ENCODE data around the gene IL17RE.
A peak's percentile ranks its signal among the peaks of the same experiment; 100 is the strongest.
"Not testable (repeated sequence)": the region's sequence is repeated elsewhere in the genome, so short reads cannot be mapped to it uniquely, and the experiment has no call there.

IL17RE gene

GRCh38 chr3:9883706-9884554 is 18.7 kb upstream of the IL17RE start:
- no peaks in the 10 kb centered on the region for H3K27me3 ChIP-seq (ENCODE audit: control insufficient read depth, insufficient read depth, low read length)
- H3K9me3 ChIP-seq (ENCODE audit: control insufficient read depth, low read depth, low read length) = no peaks in the 10 kb centered on the region
- H3K4me3 ChIP-seq (ENCODE audit: low read length) = no peak overlapping the region
- no peak overlapping the region for H3K9ac ChIP-seq (ENCODE audit: low read length)
- no peaks in the 10 kb centered on the region for H3K36me3 ChIP-seq (ENCODE audit: control insufficient read depth, low read depth, low read length)
- H3K4me1 ChIP-seq (ENCODE audit: control insufficient read depth, low read depth, low read length) = no peaks in the 10 kb centered on the region
- no peak overlapping the region for H3K27ac ChIP-seq (ENCODE audit: low read length)

- no peak overlapping the region for H3K27ac ChIP-seq (ENCODE audit: low read length)
- no peaks in the 10 kb centered on the region for H3K36me3 ChIP-seq (ENCODE audit: control insufficient read depth, low read depth, low read length)
- H3K9me3 ChIP-seq (ENCODE audit: control insufficient read depth, low read depth, low read length) = no peaks in the 10 kb centered on the region
- no peaks in the 10 kb centered on the region for H3K27me3 ChIP-seq (ENCODE audit: control insufficient read depth, insufficient read depth, low read length)
- no peaks in the 10 kb centered on the region for H3K4me1 ChIP-seq (ENCODE audit: control insufficient read depth, low read depth, low read length)
- H3K9ac ChIP-seq (ENCODE audit: low read length) = no peak overlapping the region
- H3K4me3 ChIP-seq (ENCODE audit: low read length) = no peak overlapping the region
These were observed 18.0 kb upstream of the IL17RE start for GRCh38 chr3:9884555-9885165.

GRCh38 chr3:9886328-9886727 is 16.3 kb upstream of the IL17RE start:
- H3K9ac ChIP-seq (ENCODE audit: low read length) = no peak overlapping the region
- H3K4me1 ChIP-seq (ENCODE audit: control insufficient read depth, low read depth, low read length) = no peaks in the 10 kb centered on the region
- H3K27me3 ChIP-seq (ENCODE audit: control insufficient read depth, insufficient read depth, low read length) = no peaks in the 10 kb centered on the region
- H3K9me3 ChIP-seq (ENCODE audit: control insufficient read depth, low read depth, low read length) = no peaks in the 10 kb centered on the region
- no peak overlapping the region for H3K27ac ChIP-seq (ENCODE audit: low read length)
- H3K36me3 ChIP-seq (ENCODE audit: control insufficient read depth, low read depth, low read length) = no peaks in the 10 kb centered on the region
- H3K4me3 ChIP-seq (ENCODE audit: low read length) = no peak overlapping the region

- H3K4me3 ChIP-seq (ENCODE audit: low read length) = no peak overlapping the region
- no peaks in the 10 kb centered on the region for H3K9me3 ChIP-seq (ENCODE audit: control insufficient read depth, low read depth, low read length)
- H3K9ac ChIP-seq (ENCODE audit: low read length) = no peak overlapping the region
- H3K27me3 ChIP-seq (ENCODE audit: control insufficient read depth, insufficient read depth, low read length) = no peaks in the 10 kb centered on the region
- peaks cover 2% of the 10 kb centered on the region for H3K36me3 ChIP-seq (ENCODE audit: control insufficient read depth, low read depth, low read length)
- H3K4me1 ChIP-seq (ENCODE audit: control insufficient read depth, low read depth, low read length) = peaks cover 3% of the 10 kb centered on the region
- H3K27ac ChIP-seq (ENCODE audit: low read length) = no peak overlapping the region
These were observed 15.2 kb upstream of the IL17RE start for GRCh38 chr3:9887480-9887879.

- no peaks in the 10 kb centered on the region for H3K27me3 ChIP-seq (ENCODE audit: control insufficient read depth, insufficient read depth, low read length)
- H3K9ac ChIP-seq (ENCODE audit: low read length) = no peak overlapping the region
- peaks cover 3% of the 10 kb centered on the region for H3K4me1 ChIP-seq (ENCODE audit: control insufficient read depth, low read depth, low read length)
- peaks cover 12% of the 10 kb centered on the region for H3K36me3 ChIP-seq (ENCODE audit: control insufficient read depth, low read depth, low read length)
- H3K4me3 ChIP-seq (ENCODE audit: low read length) = no peak overlapping the region
- no peaks in the 10 kb centered on the region for H3K9me3 ChIP-seq (ENCODE audit: control insufficient read depth, low read depth, low read length)
- H3K27ac ChIP-seq (ENCODE audit: low read length) = no peak overlapping the region
These were observed 14.1 kb upstream of the IL17RE start for GRCh38 chr3:9888540-9888939.

GRCh38 chr3:9889405-9889804 is 13.2 kb upstream of the IL17RE start:
- Histone ChIP-seq H3K27me3 (ENCODE audit: control insufficient read depth, insufficient read depth, low read length) (no peaks in the 10 kb centered on the region), H3K4me1 (ENCODE audit: control insufficient read depth, low read depth, low read length) (peaks cover 3% of the 10 kb centered on the region), H3K36me3 (ENCODE audit: control insufficient read depth, low read depth, low read length) (peaks cover 16% of the 10 kb centered on the region), H3K9ac (ENCODE audit: low read length) (no peak overlapping the region), H3K4me3 (ENCODE audit: low read length) (no peak overlapping the region), H3K27ac (ENCODE audit: low read length) (no peak overlapping the region), H3K9me3 (ENCODE audit: control insufficient read depth, low read depth, low read length) (no peaks in the 10 kb centered on the region)

- Histone ChIP-seq H3K9me3 (ENCODE audit: control insufficient read depth, low read depth, low read length) (no peaks in the 10 kb centered on the region), H3K9ac (ENCODE audit: low read length) (peak within 1 kb of the TSS; percentile 86), H3K4me3 (ENCODE audit: low read length) (peak within 1 kb of the TSS; percentile 91), H3K27me3 (ENCODE audit: control insufficient read depth, insufficient read depth, low read length) (no peaks in the 10 kb centered on the region), H3K4me1 (ENCODE audit: control insufficient read depth, low read depth, low read length) (peaks cover 3% of the 10 kb centered on the region), H3K27ac (ENCODE audit: low read length) (peak within 1 kb of the TSS; percentile 25), H3K36me3 (ENCODE audit: control insufficient read depth, low read depth, low read length) (peaks cover 16% of the 10 kb centered on the region)
These were observed 12.2 kb upstream of the IL17RE start, which contains the start of gene JAGN1 for GRCh38 chr3:9890249-9891071. TSS of gene JAGN1 (plus strand) at chr3:9890610. CDS start at chr3:9890723, 113 bp downstream.

DNA sequence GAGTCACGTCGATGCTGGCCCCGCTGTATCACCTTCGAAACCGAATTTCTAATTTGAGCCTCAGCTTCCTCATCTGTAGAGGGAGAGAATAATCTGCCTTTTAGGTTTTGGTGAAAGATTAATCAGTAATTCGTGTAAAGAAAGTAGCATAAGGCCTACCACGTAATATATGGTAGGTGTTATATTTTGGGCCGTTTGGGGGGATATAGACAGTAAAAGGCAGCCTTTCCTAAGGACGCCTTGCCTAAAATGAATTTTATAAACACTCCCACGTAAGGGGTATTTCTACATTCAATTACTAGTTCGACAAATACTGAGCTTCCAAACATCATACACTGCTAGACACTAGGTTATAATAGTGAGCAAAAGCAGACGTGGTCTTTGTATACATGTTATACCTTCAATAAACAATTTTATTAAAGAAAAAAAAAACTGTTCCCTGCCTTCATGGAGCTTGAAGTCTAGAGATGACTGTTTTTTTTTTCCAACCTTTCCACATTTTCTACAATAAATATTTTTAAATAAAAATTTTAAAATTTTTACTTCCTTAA is 11.5 kb upstream of the IL17RE start:
- H3K36me3 ChIP-seq (ENCODE audit: control insufficient read depth, low read depth, low read length) = peaks cover 16% of the 10 kb centered on the region
- no peaks in the 10 kb centered on the region for H3K9me3 ChIP-seq (ENCODE audit: control insufficient read depth, low read depth, low read length)
- H3K9ac ChIP-seq (ENCODE audit: low read length) = peak overlapping the region; percentile 86
- H3K4me1 ChIP-seq (ENCODE audit: control insufficient read depth, low read depth, low read length) = peaks cover 3% of the 10 kb centered on the region
- no peaks in the 10 kb centered on the region for H3K27me3 ChIP-seq (ENCODE audit: control insufficient read depth, insufficient read depth, low read length)
- H3K4me3 ChIP-seq (ENCODE audit: low read length) = peak overlapping the region; percentile 91
- peak overlapping the region; percentile 25 for H3K27ac ChIP-seq (ENCODE audit: low read length)

DNA sequence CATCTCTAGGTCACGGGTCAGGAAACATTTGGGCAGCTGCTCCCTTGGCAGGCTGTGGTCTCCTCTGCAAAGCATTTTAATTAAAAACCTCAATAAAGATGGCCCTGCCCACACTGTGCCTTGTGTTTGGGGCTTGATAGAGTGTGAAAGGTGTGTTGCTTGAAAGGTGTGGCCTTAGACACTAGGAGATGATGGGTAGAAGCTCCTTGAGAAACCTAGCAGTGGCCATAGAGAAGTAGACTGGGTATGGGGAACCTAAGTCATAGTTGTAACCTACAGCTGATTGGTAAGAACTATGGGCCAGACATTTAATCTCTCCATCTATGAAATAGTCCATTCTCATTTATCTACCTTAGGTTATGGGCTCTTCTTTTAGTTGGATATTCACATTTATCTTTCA is 8.9 kb upstream of the IL17RE start:
- no peaks in the 10 kb centered on the region for H3K9me3 ChIP-seq (ENCODE audit: control insufficient read depth, low read depth, low read length)
- no peak overlapping the region for H3K27ac ChIP-seq (ENCODE audit: low read length)
- H3K4me3 ChIP-seq (ENCODE audit: low read length) = no peak overlapping the region
- peaks cover 16% of the 10 kb centered on the region for H3K36me3 ChIP-seq (ENCODE audit: control insufficient read depth, low read depth, low read length)
- H3K9ac ChIP-seq (ENCODE audit: low read length) = no peak overlapping the region
- peaks cover 3% of the 10 kb centered on the region for H3K4me1 ChIP-seq (ENCODE audit: control insufficient read depth, low read depth, low read length)
- no peaks in the 10 kb centered on the region for H3K27me3 ChIP-seq (ENCODE audit: control insufficient read depth, insufficient read depth, low read length)

- H3K9ac ChIP-seq (ENCODE audit: low read length); H3K27ac ChIP-seq (ENCODE audit: low read length); H3K9me3 ChIP-seq (ENCODE audit: control insufficient read depth, low read depth, low read length); H3K4me1 ChIP-seq (ENCODE audit: control insufficient read depth, low read depth, low read length); H3K4me3 ChIP-seq (ENCODE audit: low read length); H3K27me3 ChIP-seq (ENCODE audit: control insufficient read depth, insufficient read depth, low read length): not testable (repeated sequence)
- peaks cover 16% of the 10 kb centered on the region for H3K36me3 ChIP-seq (ENCODE audit: control insufficient read depth, low read depth, low read length)
These were observed 6.9 kb upstream of the IL17RE start for GRCh38 chr3:9895715-9896114.

DNA sequence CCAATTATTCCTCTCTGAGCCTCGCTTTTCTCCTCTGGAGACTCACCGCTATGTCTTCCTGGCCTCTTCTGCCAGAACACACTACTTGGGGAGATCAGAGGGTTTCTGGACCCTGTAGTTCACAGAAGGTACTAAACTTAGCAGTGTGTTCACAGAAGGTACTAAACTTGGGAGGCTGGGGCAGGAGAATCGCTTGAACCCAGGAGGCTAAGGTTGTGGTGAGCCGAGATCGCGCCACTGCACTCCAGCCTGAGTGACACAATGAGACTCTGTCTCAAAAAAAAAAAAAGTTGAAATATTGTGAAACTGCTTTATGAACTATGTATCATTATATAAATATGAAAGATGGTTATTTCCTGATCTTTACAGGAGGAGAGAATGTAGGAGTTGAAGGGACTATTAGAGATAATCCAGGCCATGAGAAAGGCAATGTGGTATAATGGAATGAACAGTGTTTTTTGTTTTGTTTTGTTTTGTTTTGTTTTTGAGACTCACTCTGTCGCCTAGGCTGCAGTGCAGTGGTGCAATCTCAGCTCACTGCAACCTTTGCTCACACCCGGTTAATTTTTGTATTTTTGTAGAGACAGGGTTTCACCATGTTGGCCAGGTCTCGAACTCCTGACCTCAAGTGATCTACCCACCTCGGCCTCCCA is 5.8 kb upstream of the IL17RE start:
- H3K36me3 ChIP-seq (ENCODE audit: control insufficient read depth, low read depth, low read length) = peaks cover 16% of the 10 kb centered on the region
- H3K4me3 ChIP-seq (ENCODE audit: low read length); H3K4me1 ChIP-seq (ENCODE audit: control insufficient read depth, low read depth, low read length); H3K27me3 ChIP-seq (ENCODE audit: control insufficient read depth, insufficient read depth, low read length); H3K9ac ChIP-seq (ENCODE audit: low read length); H3K27ac ChIP-seq (ENCODE audit: low read length); H3K9me3 ChIP-seq (ENCODE audit: control insufficient read depth, low read depth, low read length): not testable (repeated sequence)

Measured in iPS-18a (cell line).